ENCODE measurements around the gene FKBP11.

DNA sequence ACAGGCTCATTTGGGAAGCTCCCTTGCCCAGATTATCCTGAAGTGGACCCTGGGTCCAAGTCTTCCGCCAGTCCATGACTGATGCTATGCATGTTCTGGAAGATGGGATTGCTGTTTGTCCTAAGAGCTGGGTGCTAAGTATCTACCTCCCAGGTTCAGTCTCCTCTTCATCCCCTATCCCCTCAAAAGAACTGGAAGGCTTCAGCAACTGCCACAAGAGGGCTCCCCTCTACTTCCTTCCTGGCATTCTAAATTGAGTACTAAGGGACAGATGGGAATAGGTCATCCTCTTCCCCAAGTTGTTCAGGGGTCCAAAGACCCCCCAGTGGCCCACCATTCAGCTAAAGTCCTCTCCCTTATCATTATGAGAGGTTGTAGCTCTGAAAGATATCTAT, 9.0 kb upstream of the FKBP11 start:
- TF ChIP-seq, protein P1, sequence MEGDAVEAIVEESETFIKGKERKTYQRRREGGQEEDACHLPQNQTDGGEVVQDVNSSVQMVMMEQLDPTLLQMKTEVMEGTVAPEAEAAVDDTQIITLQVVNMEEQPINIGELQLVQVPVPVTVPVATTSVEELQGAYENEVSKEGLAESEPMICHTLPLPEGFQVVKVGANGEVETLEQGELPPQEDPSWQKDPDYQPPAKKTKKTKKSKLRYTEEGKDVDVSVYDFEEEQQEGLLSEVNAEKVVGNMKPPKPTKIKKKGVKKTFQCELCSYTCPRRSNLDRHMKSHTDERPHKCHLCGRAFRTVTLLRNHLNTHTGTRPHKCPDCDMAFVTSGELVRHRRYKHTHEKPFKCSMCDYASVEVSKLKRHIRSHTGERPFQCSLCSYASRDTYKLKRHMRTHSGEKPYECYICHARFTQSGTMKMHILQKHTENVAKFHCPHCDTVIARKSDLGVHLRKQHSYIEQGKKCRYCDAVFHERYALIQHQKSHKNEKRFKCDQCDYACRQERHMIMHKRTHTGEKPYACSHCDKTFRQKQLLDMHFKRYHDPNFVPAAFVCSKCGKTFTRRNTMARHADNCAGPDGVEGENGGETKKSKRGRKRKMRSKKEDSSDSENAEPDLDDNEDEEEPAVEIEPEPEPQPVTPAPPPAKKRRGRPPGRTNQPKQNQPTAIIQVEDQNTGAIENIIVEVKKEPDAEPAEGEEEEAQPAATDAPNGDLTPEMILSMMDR (IDR thresholded peaks at IDR 0.05), result no peak
- no peak for TF ChIP-seq POLR2A (IDR thresholded peaks at IDR 0.05)

Data from testis (tissue), 2 donors.